Measurements from ENCODE around the gene ZNF423. TPM values are rescaled to one million over a fixed set of nuclear protein-coding genes. Genes with fewer than 3 reads are reported as not detected.

Gene ZNF423
- total RNA-seq, 1 donor from 2014 or later: 10.6 TPM

GRCh38 chr16:49459953-49460735 is 395.8 kb downstream of the ZNF423 start:
- peaks cover 3% of the 10 kb centered on the region for H3K9me3 Mint-ChIP-seq (ENCODE audit: unreplicated experiment)
- H3K4me1 ChIP-seq (ENCODE audit: insufficient read depth, low read length): no peaks in the 10 kb centered on the region

GRCh38 chr16:49458656-49459445 is 397.1 kb downstream of the ZNF423 start:
- Histone ChIP-seq H3K27ac (ENCODE audit: low read depth, low read length) (no peak overlapping the region), H3K27me3 (ENCODE audit: insufficient read depth, low read length) (no peaks in the 10 kb centered on the region), H3K4me3 (ENCODE audit: insufficient read depth, low read depth, low read length) (no peak overlapping the region), H3K9ac (ENCODE audit: low read length) (no peak overlapping the region), H3K36me3 (ENCODE audit: insufficient read depth, low read length) (no peaks in the 10 kb centered on the region), H3K79me2 (ENCODE audit: insufficient read depth, low read length) (no peaks in the 10 kb centered on the region), H3K4me1 (ENCODE audit: insufficient read depth, low read length) (no peaks in the 10 kb centered on the region), H4K20me1 (ENCODE audit: insufficient read depth, low read length) (no peaks in the 10 kb centered on the region), H3K9me3 (ENCODE audit: insufficient read depth, low read depth, low read length) (no peaks in the 10 kb centered on the region), H3K4me2 (ENCODE audit: low read length) (no peak overlapping the region), H2AFZ (ENCODE audit: low read depth, low read length) (no peak overlapping the region)
- H3K36me3 Mint-ChIP-seq (ENCODE audit: low read depth, unreplicated experiment): no peaks in the 10 kb centered on the region
- H3K27ac Mint-ChIP-seq (ENCODE audit: unreplicated experiment): no peak overlapping the region
- H3K27me3 Mint-ChIP-seq (ENCODE audit: low read depth, unreplicated experiment): peaks cover 39% of the 10 kb centered on the region
- H3K4me3 Mint-ChIP-seq (ENCODE audit: unreplicated experiment): no peak overlapping the region
- no peak for FAIRE-seq
- TF ChIP-seq EZH2 (IDR thresholded peaks at IDR 0.05; ENCODE audit: insufficient read depth, low read length): no peak
- TF ChIP-seq, protein P1, sequence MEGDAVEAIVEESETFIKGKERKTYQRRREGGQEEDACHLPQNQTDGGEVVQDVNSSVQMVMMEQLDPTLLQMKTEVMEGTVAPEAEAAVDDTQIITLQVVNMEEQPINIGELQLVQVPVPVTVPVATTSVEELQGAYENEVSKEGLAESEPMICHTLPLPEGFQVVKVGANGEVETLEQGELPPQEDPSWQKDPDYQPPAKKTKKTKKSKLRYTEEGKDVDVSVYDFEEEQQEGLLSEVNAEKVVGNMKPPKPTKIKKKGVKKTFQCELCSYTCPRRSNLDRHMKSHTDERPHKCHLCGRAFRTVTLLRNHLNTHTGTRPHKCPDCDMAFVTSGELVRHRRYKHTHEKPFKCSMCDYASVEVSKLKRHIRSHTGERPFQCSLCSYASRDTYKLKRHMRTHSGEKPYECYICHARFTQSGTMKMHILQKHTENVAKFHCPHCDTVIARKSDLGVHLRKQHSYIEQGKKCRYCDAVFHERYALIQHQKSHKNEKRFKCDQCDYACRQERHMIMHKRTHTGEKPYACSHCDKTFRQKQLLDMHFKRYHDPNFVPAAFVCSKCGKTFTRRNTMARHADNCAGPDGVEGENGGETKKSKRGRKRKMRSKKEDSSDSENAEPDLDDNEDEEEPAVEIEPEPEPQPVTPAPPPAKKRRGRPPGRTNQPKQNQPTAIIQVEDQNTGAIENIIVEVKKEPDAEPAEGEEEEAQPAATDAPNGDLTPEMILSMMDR (IDR thresholded peaks at IDR 0.05; ENCODE audit: insufficient read depth, low read depth, low read length): no peak
- peaks cover 4% of the 10 kb centered on the region for H3K9me3 Mint-ChIP-seq (ENCODE audit: unreplicated experiment)
- no peak for DNase-seq (ENCODE audit: low read depth)
- H3K4me1 Mint-ChIP-seq (ENCODE audit: low read depth, unreplicated experiment): no peaks in the 10 kb centered on the region

More at GRCh38 chr16:49459953-49460735, 395.8 kb downstream of the ZNF423 start:
- Histone ChIP-seq H2AFZ (ENCODE audit: low read depth, low read length) (no peak overlapping the region), H3K79me2 (ENCODE audit: insufficient read depth, low read length) (no peaks in the 10 kb centered on the region), H3K4me2 (ENCODE audit: low read length) (no peak overlapping the region), H3K4me3 (ENCODE audit: insufficient read depth, low read depth, low read length) (no peak overlapping the region), H3K9ac (ENCODE audit: low read length) (no peak overlapping the region), H3K27me3 (ENCODE audit: insufficient read depth, low read length) (peaks cover 9% of the 10 kb centered on the region), H4K20me1 (ENCODE audit: insufficient read depth, low read length) (no peaks in the 10 kb centered on the region), H3K27ac (ENCODE audit: low read depth, low read length) (no peak overlapping the region), H3K9me3 (ENCODE audit: insufficient read depth, low read depth, low read length) (no peaks in the 10 kb centered on the region), H3K36me3 (ENCODE audit: insufficient read depth, low read length) (no peaks in the 10 kb centered on the region)
- peaks cover 50% of the 10 kb centered on the region for H3K27me3 Mint-ChIP-seq (ENCODE audit: low read depth, unreplicated experiment)
- no peak overlapping the region for H3K4me3 Mint-ChIP-seq (ENCODE audit: unreplicated experiment)
- no peaks in the 10 kb centered on the region for H3K36me3 Mint-ChIP-seq (ENCODE audit: low read depth, unreplicated experiment)
- DNase-seq (ENCODE audit: low read depth) (no peak), FAIRE-seq (no peak)
- no peaks in the 10 kb centered on the region for H3K4me1 Mint-ChIP-seq (ENCODE audit: low read depth, unreplicated experiment)
- TF ChIP-seq, protein P1 (IDR thresholded peaks at IDR 0.05; ENCODE audit: insufficient read depth, low read depth, low read length): no peak
- no peak for TF ChIP-seq EZH2 (IDR thresholded peaks at IDR 0.05; ENCODE audit: insufficient read depth, low read length)
- no peak overlapping the region for H3K27ac Mint-ChIP-seq (ENCODE audit: unreplicated experiment)

All from astrocyte (in vitro differentiated cells and primary cell).